GM12878 (cell line): ENCODE data around the gene TRNT1. TPM values are rescaled to one million over a fixed set of nuclear protein-coding genes. Genes with fewer than 3 reads are reported as not detected.
A peak's percentile ranks its signal among the peaks of the same experiment; 100 is the strongest.

ENCODE experiments used
- CBFB ChIP-seq: IDR thresholded peaks from 2 replicates; pipeline ENCODE4 v1.6.1; 2016; ENCODE audit warnings: antibody characterized with exemption, low read depth
- E4F1 ChIP-seq: fragments of 450-650 bp; IDR thresholded peaks from 2 replicates; pipeline ENCODE4 v1.6.1; 2018; ENCODE audit warnings: borderline replicate concordance, mild to moderate bottlenecking; ENCODE audit not compliant: partially characterized antibody
- IKZF1 ChIP-seq: fragments of 450-650 bp; conservative IDR thresholded peaks from 2 replicates; pipeline ENCODE4 v1.6.1; 2017; ENCODE audit warnings: antibody characterized with exemption, mild to moderate bottlenecking
- MAX ChIP-seq: IDR thresholded peaks from 2 replicates; pipeline ENCODE4 v1.6.1; 2012; ENCODE audit warnings: low read depth, low read length, improper control_type of control experiment
- TBL1XR1 ChIP-seq: IDR thresholded peaks from 2 replicates; pipeline ENCODE4 v1.6.1; 2012; ENCODE audit warnings: low read depth, low read length, improper control_type of control experiment
- ZBTB33 ChIP-seq: fragments of 450-650 bp; IDR thresholded peaks from 2 replicates; pipeline ENCODE4 v1.6.1; 2017; ENCODE audit warnings: mild to moderate bottlenecking
- ZBTB4 ChIP-seq: fragments of 450-650 bp; formaldehyde crosslinking; IDR thresholded peaks from 2 replicates; pipeline ENCODE4 v1.4.0; 2022; ENCODE audit warnings: mild to moderate bottlenecking, moderate library complexity
- polyA plus RNA-seq, 11 experiments: library from polyadenylated mRNA; depleted of rRNA in 4 of 11; unstranded in 6 of 11; stranded (reverse) in 5 of 11; fragments of >200 nt; fragmentation: Nextera tagmentation in 4 of 11; fragmentation: Illumina TruSeq in 1 of 11; extraction: Ambion mirVana in 4 of 11; extraction: Trizol in 1 of 11; gene quantifications; 1 replicate in 1 of 11; 2 replicates in 10 of 11; pipeline versions ENCODE4 v1.2.1 to v1.2.3, GENCODE V29; 2011 to 2016; ENCODE audit warnings: inconsistent platforms in 2 of 11, missing spikeins in 2 of 11, low read depth in 1 of 11
- total RNA-seq, 4 experiments: library from RNA; depleted of rRNA in 3 of 4; stranded (reverse); fragments of >200 nt in 3 of 4; fragmentation: Illumina TruSeq in 1 of 4; extraction: Trizol in 1 of 4; gene quantifications; 2 replicates each; pipeline versions ENCODE4 v1.2.1 to v1.2.3, GENCODE V29; 2013 to 2021
- TF ChIP-seq, protein P1 (sequence below): fragments of 450-650 bp; IDR thresholded peaks from 2 replicates; pipeline ENCODE4 v1.6.1; 2018; ENCODE audit warnings: mild to moderate bottlenecking, low read depth, moderate library complexity; ENCODE audit not compliant: partially characterized antibody

TRNT1 gene
- total and polyA plus RNA-seq, 10 of the 15 experiments (the other 5 are each of a cell fraction or from before 2014, with no cell fraction given) = 28.6 to 54.9 (median 36.6) TPM

DNA sequence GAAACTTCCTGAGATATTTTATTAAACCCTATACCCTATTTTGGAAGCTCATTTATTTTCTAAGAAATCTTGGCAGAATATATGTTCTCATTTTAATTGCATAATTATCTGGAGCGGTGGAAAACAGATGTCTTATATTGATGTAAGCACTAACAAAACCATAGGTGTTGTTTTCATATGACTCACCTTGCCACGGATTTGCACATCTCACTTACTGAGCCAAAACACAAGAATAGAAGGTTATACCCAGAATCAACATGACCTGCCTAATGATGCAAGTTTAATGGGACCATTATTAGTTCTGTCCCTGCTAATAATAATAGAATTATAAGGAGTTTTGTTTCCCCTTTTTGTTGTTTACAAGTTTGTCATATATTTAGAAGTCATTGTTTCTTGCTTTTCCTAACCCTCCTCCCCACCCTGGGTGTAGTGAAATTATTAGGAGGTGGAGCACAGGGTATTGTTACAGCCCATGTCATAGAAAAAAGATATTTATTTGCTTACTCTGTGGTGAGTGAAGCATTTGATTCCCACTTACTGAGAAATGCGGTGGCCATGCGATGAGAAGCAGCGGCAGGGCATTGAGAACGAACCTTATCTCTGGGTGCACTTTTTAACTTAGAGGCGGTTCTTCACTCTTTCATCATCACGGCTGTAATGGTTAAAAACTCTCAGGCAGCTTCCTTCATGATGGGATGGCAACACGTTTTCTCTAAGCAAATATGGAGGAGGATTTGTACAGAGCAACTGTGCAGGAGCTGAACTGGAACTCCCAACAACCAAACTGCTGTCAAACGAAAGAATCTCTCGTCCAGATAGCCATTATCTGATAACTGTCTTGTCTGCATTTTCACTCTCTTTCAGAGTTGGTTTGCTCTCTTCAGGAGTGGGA, 17.1 kb upstream of the TRNT1 start (continued):
- TF ChIP-seq ZBTB33 = no peak
- TF ChIP-seq CBFB = no peak
- TF ChIP-seq MAX = no peak
- TF ChIP-seq TBL1XR1 = no peak
- TF ChIP-seq, protein P1, sequence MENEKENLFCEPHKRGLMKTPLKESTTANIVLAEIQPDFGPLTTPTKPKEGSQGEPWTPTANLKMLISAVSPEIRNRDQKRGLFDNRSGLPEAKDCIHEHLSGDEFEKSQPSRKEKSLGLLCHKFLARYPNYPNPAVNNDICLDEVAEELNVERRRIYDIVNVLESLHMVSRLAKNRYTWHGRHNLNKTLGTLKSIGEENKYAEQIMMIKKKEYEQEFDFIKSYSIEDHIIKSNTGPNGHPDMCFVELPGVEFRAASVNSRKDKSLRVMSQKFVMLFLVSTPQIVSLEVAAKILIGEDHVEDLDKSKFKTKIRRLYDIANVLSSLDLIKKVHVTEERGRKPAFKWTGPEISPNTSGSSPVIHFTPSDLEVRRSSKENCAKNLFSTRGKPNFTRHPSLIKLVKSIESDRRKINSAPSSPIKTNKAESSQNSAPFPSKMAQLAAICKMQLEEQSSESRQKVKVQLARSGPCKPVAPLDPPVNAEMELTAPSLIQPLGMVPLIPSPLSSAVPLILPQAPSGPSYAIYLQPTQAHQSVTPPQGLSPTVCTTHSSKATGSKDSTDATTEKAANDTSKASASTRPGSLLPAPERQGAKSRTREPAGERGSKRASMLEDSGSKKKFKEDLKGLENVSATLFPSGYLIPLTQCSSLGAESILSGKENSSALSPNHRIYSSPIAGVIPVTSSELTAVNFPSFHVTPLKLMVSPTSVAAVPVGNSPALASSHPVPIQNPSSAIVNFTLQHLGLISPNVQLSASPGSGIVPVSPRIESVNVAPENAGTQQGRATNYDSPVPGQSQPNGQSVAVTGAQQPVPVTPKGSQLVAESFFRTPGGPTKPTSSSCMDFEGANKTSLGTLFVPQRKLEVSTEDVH = no peak
- peak; percentile 57 for TF ChIP-seq IKZF1
- no peak for TF ChIP-seq E4F1
- no peak for TF ChIP-seq ZBTB4 (CRISPR knock-in tag)
